ENCODE measurements around the gene MAL. TPM values are rescaled to one million over a fixed set of nuclear protein-coding genes. Genes with fewer than 3 reads are reported as not detected.

Gene MAL
- total RNA-seq, 2 donors from 2014 or later: 3.1 to 8.0 TPM

GRCh38 chr2:95039363-95039762 is 13.9 kb downstream of the MAL start:
- intact Hi-C loops (cut with DNase I): no loop called here
- no peak for DNase-seq (ENCODE audit: low spot score)
- H3K27me3 ChIP-seq (replicated peaks; ENCODE audit: insufficient read depth): no peaks in the 10 kb centered on the region
- H3K4me3 ChIP-seq: no peak overlapping the region
- no peak for TF ChIP-seq POLR2A (IDR thresholded peaks at IDR 0.05)
- no peak for TF ChIP-seq POLR2AphosphoS5 (IDR thresholded peaks at IDR 0.05)
- no peak for TF ChIP-seq CTCF (IDR thresholded peaks at IDR 0.05)
- H3K4me1 ChIP-seq (replicated peaks): no peaks in the 10 kb centered on the region
- 95% methylated on average over 1 of the region's 1 CpG for WGBS
- no peak overlapping the region for H3K27ac ChIP-seq
- no peaks in the 10 kb centered on the region for H3K9me3 ChIP-seq
- no peaks in the 10 kb centered on the region for H3K36me3 ChIP-seq

GRCh38 chr2:95039978-95040377 is 14.5 kb downstream of the MAL start:
- intact Hi-C loops (cut with DNase I): no loop called here
- 90% methylated on average over 6 of the region's 6 CpGs for WGBS
- no peak overlapping the region for H3K4me3 ChIP-seq
- no peak for DNase-seq (ENCODE audit: low spot score)
- no peaks in the 10 kb centered on the region for H3K4me1 ChIP-seq (replicated peaks)
- H3K27me3 ChIP-seq (replicated peaks; ENCODE audit: insufficient read depth): no peaks in the 10 kb centered on the region
- TF ChIP-seq POLR2AphosphoS5 (IDR thresholded peaks at IDR 0.05) (no peak), CTCF (IDR thresholded peaks at IDR 0.05) (no peak), POLR2A (IDR thresholded peaks at IDR 0.05) (no peak)
- H3K9me3 ChIP-seq: no peaks in the 10 kb centered on the region
- H3K27ac ChIP-seq: no peak overlapping the region
- no peaks in the 10 kb centered on the region for H3K36me3 ChIP-seq

- intact Hi-C loops (cut with DNase I): no loop called here
- Histone ChIP-seq H3K9me3 (no peaks in the 10 kb centered on the region), H3K36me3 (no peaks in the 10 kb centered on the region), H3K4me1 (replicated peaks) (no peaks in the 10 kb centered on the region), H3K27me3 (replicated peaks; ENCODE audit: insufficient read depth) (no peaks in the 10 kb centered on the region), H3K27ac (no peak overlapping the region), H3K4me3 (no peak overlapping the region)
- DNase-seq (ENCODE audit: low spot score): no peak
- 77% methylated on average over 6 of the region's 6 CpGs for WGBS
- TF ChIP-seq POLR2A (IDR thresholded peaks at IDR 0.05): no peak
- no peak for TF ChIP-seq CTCF (IDR thresholded peaks at IDR 0.05)
- no peak for TF ChIP-seq POLR2AphosphoS5 (IDR thresholded peaks at IDR 0.05)
Measured at GRCh38 chr2:95040426-95040825, 14.9 kb downstream of the MAL start.

- DNase-seq (ENCODE audit: low spot score): no peak
- H3K27ac ChIP-seq: no peak overlapping the region
- H3K4me1 ChIP-seq (replicated peaks): no peaks in the 10 kb centered on the region
- TF ChIP-seq CTCF (IDR thresholded peaks at IDR 0.05) (no peak), POLR2AphosphoS5 (IDR thresholded peaks at IDR 0.05) (no peak), POLR2A (IDR thresholded peaks at IDR 0.05) (no peak)
- no peaks in the 10 kb centered on the region for H3K9me3 ChIP-seq
- intact Hi-C loops (cut with DNase I): no loop called here
- H3K4me3 ChIP-seq: no peak overlapping the region
- 85% methylated on average over 10 of the region's 10 CpGs for WGBS
- no peaks in the 10 kb centered on the region for H3K36me3 ChIP-seq
- no peaks in the 10 kb centered on the region for H3K27me3 ChIP-seq (replicated peaks; ENCODE audit: insufficient read depth)
Measured at GRCh38 chr2:95041060-95041823, 15.7 kb downstream of the MAL start.

GRCh38 chr2:95041824-95042442 is 16.4 kb downstream of the MAL start:
- no peak overlapping the region for H3K27ac ChIP-seq
- no peaks in the 10 kb centered on the region for H3K9me3 ChIP-seq
- no peaks in the 10 kb centered on the region for H3K36me3 ChIP-seq
- intact Hi-C loops (cut with DNase I): no loop called here
- H3K4me1 ChIP-seq (replicated peaks): no peaks in the 10 kb centered on the region
- H3K4me3 ChIP-seq: no peak overlapping the region
- TF ChIP-seq POLR2AphosphoS5 (IDR thresholded peaks at IDR 0.05) (no peak), POLR2A (IDR thresholded peaks at IDR 0.05) (no peak), CTCF (IDR thresholded peaks at IDR 0.05) (no peak)
- H3K27me3 ChIP-seq (replicated peaks; ENCODE audit: insufficient read depth): no peaks in the 10 kb centered on the region
- WGBS: 80% methylated on average over 11 of the region's 11 CpGs
- no peak for DNase-seq (ENCODE audit: low spot score)

Data from prostate gland (tissue), 2 donors.